Articular chondrocyte of knee joint (primary cell): ENCODE results near the gene STYK1. TPM values are rescaled to one million over a fixed set of nuclear protein-coding genes. Genes with fewer than 3 reads are reported as not detected.

Source experiments
- total RNA-seq: library from RNA; depleted of rRNA; stranded (reverse); fragments of >200 nt; gene quantifications from 2 replicates; pipeline ENCODE4 v1.2.3, GENCODE V29; 2012

The STYK1 gene, protein sequence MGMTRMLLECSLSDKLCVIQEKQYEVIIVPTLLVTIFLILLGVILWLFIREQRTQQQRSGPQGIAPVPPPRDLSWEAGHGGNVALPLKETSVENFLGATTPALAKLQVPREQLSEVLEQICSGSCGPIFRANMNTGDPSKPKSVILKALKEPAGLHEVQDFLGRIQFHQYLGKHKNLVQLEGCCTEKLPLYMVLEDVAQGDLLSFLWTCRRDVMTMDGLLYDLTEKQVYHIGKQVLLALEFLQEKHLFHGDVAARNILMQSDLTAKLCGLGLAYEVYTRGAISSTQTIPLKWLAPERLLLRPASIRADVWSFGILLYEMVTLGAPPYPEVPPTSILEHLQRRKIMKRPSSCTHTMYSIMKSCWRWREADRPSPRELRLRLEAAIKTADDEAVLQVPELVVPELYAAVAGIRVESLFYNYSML
- 0.11 and 0.13 TPM in 2 replicates for total RNA-seq

GRCh38 chr12:10673659-10674384 is at the start of gene STYK1:
Gene STYK1, minus strand, starts transcription at chr12:10674052. Its CDS starts 39,434 bp downstream, at chr12:10634618.

DNA sequence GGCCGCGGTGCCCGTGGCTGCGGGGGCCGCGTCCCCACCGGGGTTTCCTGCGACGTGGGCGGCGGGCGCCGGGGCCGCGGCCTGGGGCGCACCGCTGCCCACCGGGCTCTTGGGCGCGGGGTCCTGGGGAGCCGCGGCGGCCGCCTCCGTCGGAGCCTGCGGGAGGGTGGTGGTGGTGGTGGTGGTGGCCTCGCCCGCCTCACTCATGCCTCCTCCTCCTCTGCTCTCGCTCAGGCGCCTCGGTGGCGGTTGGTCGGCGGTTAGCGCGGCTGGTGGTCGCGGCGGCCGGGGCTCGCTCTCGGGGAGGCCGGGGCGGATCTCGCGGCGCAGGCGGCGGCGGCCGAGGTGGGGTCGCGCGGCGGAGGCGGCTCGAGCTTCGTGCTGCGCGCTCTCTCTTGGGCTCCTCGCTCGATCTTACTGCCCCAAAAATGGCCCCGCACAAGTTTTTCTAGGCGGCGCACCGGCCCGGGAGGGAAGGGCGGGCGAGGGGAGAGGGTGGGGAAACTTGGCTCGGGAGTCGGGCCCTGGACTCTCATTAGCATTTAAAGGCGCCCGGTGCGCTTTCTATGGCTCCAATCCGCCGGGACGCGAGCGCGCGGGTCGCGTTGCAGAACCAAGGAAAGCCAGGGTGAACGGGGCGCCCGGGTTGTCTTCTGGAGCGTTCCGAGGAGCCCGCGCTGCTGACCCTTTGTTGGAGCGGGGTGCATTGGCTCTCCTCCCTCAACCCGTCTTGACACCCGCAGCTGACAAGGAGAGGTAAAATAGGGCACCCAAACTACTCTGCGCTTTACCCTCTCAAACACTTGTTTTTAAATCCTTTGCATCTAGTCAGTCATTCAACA is 49.3 kb upstream of the STYK1 start, which contains the start of gene YBX3:
Gene YBX3, minus strand, starts transcription at position 419 of the 842 bp plus-strand sequence. Its CDS starts 212 bp downstream, at position 207.

DNA sequence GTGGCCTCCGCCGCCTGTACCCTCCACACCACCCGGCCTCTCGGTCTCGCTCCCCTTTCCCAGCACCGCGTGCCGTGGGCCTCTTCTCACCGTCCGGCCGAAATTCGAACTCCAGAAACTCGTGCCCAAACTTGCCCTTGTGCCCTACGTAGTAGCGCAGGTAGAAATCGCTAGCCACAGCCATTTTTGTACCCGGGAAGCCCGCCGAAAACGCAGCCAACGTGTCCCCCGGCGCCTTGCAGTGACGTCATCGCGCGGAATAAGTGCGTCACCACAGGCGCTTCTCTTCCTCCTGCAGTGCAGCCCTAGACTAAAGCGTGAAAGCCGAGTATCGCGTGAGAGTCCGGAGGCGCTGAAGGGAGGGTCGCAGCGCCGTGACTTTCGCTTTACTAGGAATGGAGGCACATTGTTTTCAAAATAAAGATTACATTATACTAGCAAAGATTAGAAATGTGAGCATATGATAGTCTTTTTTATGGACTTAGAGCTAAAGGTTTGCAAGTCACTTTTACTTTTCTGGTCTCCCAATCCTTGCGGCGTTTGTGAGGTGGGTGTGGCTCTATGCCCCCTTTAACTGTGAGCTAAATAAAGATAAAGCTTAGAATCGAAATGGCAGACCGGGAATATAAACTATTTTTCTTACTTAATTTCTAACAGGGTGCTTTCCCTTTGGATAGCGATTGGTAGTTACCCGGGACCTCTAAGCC is 60.4 kb downstream of the STYK1 start, which contains the start of gene MAGOHB:
Gene MAGOHB, minus strand, starts transcription at position 261 of the 707 bp plus-strand sequence. Its CDS starts 77 bp downstream, at position 184.

Other genes with a start within 250 kb of the STYK1 start
- gene KLRC2, start 238.0 kb downstream of the STYK1 start, total RNA-seq = not detected in 2 replicates
- gene KLRC1, start 220.7 kb downstream of the STYK1 start, total RNA-seq = not detected in 2 replicates
- 1.7 and 4.0 TPM in 2 replicates for gene EIF2S3B, start 168.2 kb downstream of the STYK1 start, total RNA-seq
- 25.8 and 27.7 TPM in 2 replicates for gene MAGOHB, start 60.4 kb downstream of the STYK1 start, total RNA-seq
- 168 and 195 TPM in 2 replicates for gene YBX3, start 49.3 kb upstream of the STYK1 start, total RNA-seq
- gene TAS2R7, start 128.6 kb upstream of the STYK1 start, total RNA-seq = 0.22 TPM in 1 of 2 replicates, not detected in the other
- gene TAS2R8, start 133.2 kb upstream of the STYK1 start, total RNA-seq = 0.22 and 0.26 TPM in 2 replicates
- 0.32 and 0.52 TPM in 2 replicates for gene TAS2R9, start 136.1 kb upstream of the STYK1 start, total RNA-seq
- 1.9 and 2.9 TPM in 2 replicates for gene TAS2R10, start 152.3 kb upstream of the STYK1 start, total RNA-seq
- gene PRR4, start 175.4 kb upstream of the STYK1 start, total RNA-seq = 3.4 and 4.2 TPM in 2 replicates
- 27.2 and 29.7 TPM in 2 replicates for gene PRH1, start 210.2 kb upstream of the STYK1 start, total RNA-seq
- gene TAS2R13, start 235.5 kb upstream of the STYK1 start, total RNA-seq = 4.5 and 4.6 TPM in 2 replicates